GM23338 (cell line): ENCODE data around the gene MEGF11. TPM values are rescaled to one million over a fixed set of nuclear protein-coding genes. Genes with fewer than 3 reads are reported as not detected.

ENCODE experiments used
- ATAC-seq: fragments of 200-7000 bp; cut with Tn5 transposase; 3 replicates; pipeline ENCODE4 v1.9.1; 2020
- DNase-seq: peaks from one replicate; pipeline ENCODE4 v3.0.0-alpha.2; 2015; ENCODE audit warnings: low spot score
- H2AFZ ChIP-seq: fragments of 200-600 bp; sonication (generic); 2 replicates; pipeline ENCODE4 v1.8.0; 2016; ENCODE audit warnings: antibody characterized with exemption, mild to moderate bottlenecking, moderate library complexity
- H3F3A ChIP-seq: fragments of 200-600 bp; sonication (generic); replicated peaks from 2 replicates; pipeline ENCODE4 v1.8.0; 2017; ENCODE audit warnings: antibody characterized with exemption, mixed run types, low read depth
- H3K27ac ChIP-seq: fragments of 200-600 bp; sonication (generic); 2 replicates; pipeline ENCODE4 v1.6.1; 2016; ENCODE audit warnings: low read depth
- H3K27me3 ChIP-seq: fragments of 200-600 bp; sonication (generic); 2 replicates; pipeline ENCODE4 v1.8.0; 2016; ENCODE audit warnings: mild to moderate bottlenecking, mixed run types, moderate library complexity; ENCODE audit not compliant: insufficient read depth
- H3K36me3 ChIP-seq: fragments of 200-600 bp; sonication (generic); 2 replicates; pipeline ENCODE4 v1.8.0; 2016; ENCODE audit warnings: mild to moderate bottlenecking; ENCODE audit not compliant: insufficient read depth
- H3K4me1 ChIP-seq: fragments of 200-600 bp; sonication (generic); 2 replicates; pipeline ENCODE4 v1.8.0; 2016; ENCODE audit warnings: mild to moderate bottlenecking, moderate library complexity; ENCODE audit not compliant: insufficient read depth
- H3K4me2 ChIP-seq: fragments of 200-600 bp; sonication (generic); 2 replicates; pipeline ENCODE4 v1.7.1; 2017; ENCODE audit warnings: mixed run types
- H3K4me3 ChIP-seq: fragments of 200-600 bp; sonication (generic); 2 replicates; pipeline ENCODE4 v1.6.1; 2016; ENCODE audit warnings: mixed run types
- H3K79me2 ChIP-seq: fragments of 200-600 bp; sonication (generic); replicated peaks from 2 replicates; pipeline ENCODE4 v1.8.0; 2017; ENCODE audit warnings: mild to moderate bottlenecking; ENCODE audit not compliant: insufficient read depth
- H3K9me2 ChIP-seq: fragments of 200-600 bp; sonication (generic); 2 replicates; pipeline ENCODE4 v1.8.0; 2017; ENCODE audit not compliant: insufficient read depth
- H4K20me1 ChIP-seq: fragments of 200-600 bp; sonication (generic); replicated peaks from 2 replicates; pipeline ENCODE4 v1.8.0; 2017; ENCODE audit warnings: mild to moderate bottlenecking; ENCODE audit not compliant: insufficient read depth
- H3K27ac Mint-ChIP-seq: 2 replicates; pipeline ENCODE4 v1.8.0; 2020; ENCODE audit warnings: inconsistent platforms, mild to moderate bottlenecking, moderate library complexity, mixed read lengths
- H3K27me3 Mint-ChIP-seq: 3 replicates; pipeline ENCODE4 v1.8.0; 2022; ENCODE audit warnings: low read depth, mild to moderate bottlenecking, moderate library complexity, mixed read lengths, inconsistent platforms; ENCODE audit not compliant: insufficient read depth, poor library complexity
- H3K36me3 Mint-ChIP-seq: 3 replicates; pipeline ENCODE4 v1.8.0; 2021; ENCODE audit warnings: low read depth, mild to moderate bottlenecking, inconsistent platforms, moderate library complexity, mixed read lengths
- H3K4me1 Mint-ChIP-seq: 3 replicates; pipeline ENCODE4 v1.8.0; 2020; ENCODE audit warnings: mild to moderate bottlenecking, inconsistent platforms, mixed read lengths
- H3K4me3 Mint-ChIP-seq: 3 replicates; pipeline ENCODE4 v1.8.0; 2021; ENCODE audit warnings: moderate library complexity, mild to moderate bottlenecking, inconsistent platforms, mixed read lengths
- H3K9me3 Mint-ChIP-seq: 3 replicates; pipeline ENCODE4 v1.8.0; 2020; ENCODE audit warnings: moderate library complexity, mild to moderate bottlenecking, inconsistent platforms, mixed read lengths
- CREB1 ChIP-seq: fragments of 250-450 bp; sonication (Bioruptor Pico); IDR thresholded peaks from 2 replicates; pipeline ENCODE4 v1.5.0; 2020; ENCODE audit warnings: low read depth, mild to moderate bottlenecking, moderate library complexity
- EZH2 ChIP-seq: fragments of 200-600 bp; sonication (generic); IDR thresholded peaks from one replicate; pipeline ENCODE4 v1.8.0; 2017; ENCODE audit warnings: antibody characterized with exemption, mild to moderate bottlenecking, low read depth; ENCODE audit not compliant: unreplicated experiment
- EZH2phosphoT487 ChIP-seq: fragments of 200-600 bp; sonication (generic); IDR thresholded peaks from one replicate; pipeline ENCODE4 v1.8.1; 2018; ENCODE audit warnings: antibody characterized with exemption; ENCODE audit not compliant: unreplicated experiment
- JUNB ChIP-seq: IDR thresholded peaks from one replicate; pipeline ENCODE4 v1.6.1; 2016; ENCODE audit warnings: antibody characterized with exemption; ENCODE audit not compliant: unreplicated experiment
- NANOG ChIP-seq: IDR thresholded peaks from 2 replicates; pipeline ENCODE4 v1.6.1; 2016; ENCODE audit warnings: antibody characterized with exemption, borderline replicate concordance
- POLR2AphosphoS5 ChIP-seq: IDR thresholded peaks from 2 replicates; pipeline ENCODE4 v1.6.1; 2016; ENCODE audit warnings: antibody characterized with exemption, low read depth
- STAT1 ChIP-seq: IDR thresholded peaks from one replicate; pipeline ENCODE4 v1.6.1; 2016; ENCODE audit warnings: antibody characterized with exemption; ENCODE audit not compliant: unreplicated experiment
- ZNF114 ChIP-seq: fragments of 250-450 bp; sonication (Bioruptor Pico); IDR thresholded peaks from 2 replicates; pipeline ENCODE4 v1.5.0; 2020; ENCODE audit warnings: mild to moderate bottlenecking, moderate library complexity
- ZNF331 ChIP-seq: fragments of 250-450 bp; sonication (Bioruptor Pico); IDR thresholded peaks from 2 replicates; pipeline ENCODE4 v1.5.0; 2020; ENCODE audit warnings: low read depth, mild to moderate bottlenecking, moderate library complexity
- polyA plus RNA-seq: library from polyadenylated mRNA; unstranded; fragments of >200 nt; fragmentation: Nextera tagmentation; extraction: Ambion mirVana; gene quantifications from 2 replicates; pipeline ENCODE4 v1.2.1, GENCODE V29; 2016
- total RNA-seq: library from RNA; depleted of rRNA; stranded (reverse); fragments of >200 nt; shearing (Covaris generic); gene quantifications from 2 replicates; pipeline ENCODE4 v1.2.3, GENCODE V29; 2014
- TF ChIP-seq, protein P1 (sequence below): IDR thresholded peaks from 2 replicates; pipeline ENCODE4 v1.6.1; 2016; ENCODE audit warnings: antibody characterized with exemption
- TF ChIP-seq, protein P2 (sequence below): fragments of 250-450 bp; sonication (Bioruptor Pico); IDR thresholded peaks from 2 replicates; pipeline ENCODE4 v1.5.0; 2020; ENCODE audit warnings: mild to moderate bottlenecking, moderate library complexity
- TF ChIP-seq, protein P3 (sequence below), 2 experiments: fragments of 200-600 bp in 1 of 2; sonication (generic) in 1 of 2; conservative IDR thresholded peaks; 2 replicates each; pipeline versions ENCODE4 v1.5.1 to v1.6.1; 2016 to 2017; ENCODE audit warnings: antibody characterized with exemption in 2 of 2, low read depth in 2 of 2, mild to moderate bottlenecking in 2 of 2, moderate library complexity in 1 of 2

The MEGF11 gene
- total and polyA plus RNA-seq, 2 experiments from 2014 or later = 1.3 to 1.9 TPM

DNA sequence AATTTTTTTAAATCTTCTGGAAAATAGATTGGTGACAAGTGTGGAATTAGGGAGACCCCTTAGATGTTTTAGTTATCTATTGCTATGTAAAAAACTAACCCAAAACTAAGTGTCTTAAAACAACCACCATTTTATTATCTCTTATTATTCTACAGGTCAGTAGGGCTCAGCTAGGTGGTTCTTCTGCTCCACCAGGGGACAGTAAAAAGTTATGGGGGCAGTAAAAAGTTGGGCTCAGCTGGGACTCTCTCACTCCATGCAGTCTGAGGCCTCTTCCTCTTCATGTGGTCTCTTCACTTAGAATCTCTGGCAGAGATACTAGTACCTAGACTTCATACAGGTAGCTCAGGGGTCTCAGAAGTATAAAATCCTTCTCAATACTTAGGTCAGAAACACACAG lies 21.8 kb upstream of the MEGF11 start:
- H3K27me3 ChIP-seq = no peaks in the 10 kb centered on the region
- ATAC-seq (no peak), DNase-seq (no peak)
- Mint-ChIP-seq H3K9me3 (peaks cover 3% of the 10 kb centered on the region; the same call in 2 of the 3 replicates), H3K27me3 (peaks cover 6% of the 10 kb centered on the region), H3K36me3 (no peaks in the 10 kb centered on the region), H3K4me1 (peaks cover 2% of the 10 kb centered on the region; the same call in 1 of the 3 replicates), H3K4me3 (no peak overlapping the region), H3K27ac (no peak overlapping the region)
- H3K4me2 ChIP-seq = no peak overlapping the region
- H3K4me1 ChIP-seq = 0 out of 2 replicates have a peak, but pooled peaks cover 4% of the 10 kb centered on the region
- H4K20me1 ChIP-seq = no peaks in the 10 kb centered on the region
- peaks cover 3% of the 10 kb centered on the region; the same call in 1 of the 2 replicates for H3K9me2 ChIP-seq
- H3K4me3 ChIP-seq = no peak overlapping the region
- no peak overlapping the region for H3K27ac ChIP-seq
- H3F3A ChIP-seq = no peaks in the 10 kb centered on the region
- H3K36me3 ChIP-seq = no peaks in the 10 kb centered on the region
- no peak for TF ChIP-seq STAT1
- no peak for TF ChIP-seq EZH2
- TF ChIP-seq ZNF331 = peak; percentile 90
- no peak overlapping the region for H2AFZ ChIP-seq
- no peaks in the 10 kb centered on the region for H3K79me2 ChIP-seq

DNA sequence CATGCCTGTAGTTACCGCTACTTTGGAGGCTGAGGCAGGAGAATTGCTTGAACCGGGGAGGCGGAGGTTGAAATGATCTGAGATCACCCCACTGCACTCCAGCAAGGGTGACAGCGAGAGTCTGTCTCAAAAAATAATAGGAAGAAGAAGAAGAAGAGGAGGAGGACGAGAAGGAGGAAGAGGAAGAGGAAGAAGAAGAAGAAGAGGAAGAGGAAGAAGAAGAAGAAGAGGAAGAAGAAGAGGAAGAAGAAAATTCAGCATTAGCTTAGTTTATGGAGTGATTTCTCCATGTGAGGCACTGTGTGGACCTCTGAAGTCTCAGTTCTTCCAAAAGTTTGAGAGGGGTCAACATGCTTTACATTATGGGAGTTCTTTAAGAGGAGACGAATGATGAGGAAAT lies 17.4 kb upstream of the MEGF11 start:
- Histone ChIP-seq H3F3A (no peaks in the 10 kb centered on the region), H3K36me3 (no peaks in the 10 kb centered on the region), H3K27ac (no peak overlapping the region), H3K4me1 (0 out of 2 replicates have a peak, but pooled peaks cover 8% of the 10 kb centered on the region), H3K4me3 (no peak overlapping the region), H2AFZ (no peak overlapping the region), H3K9me2 (no peaks in the 10 kb centered on the region), H3K79me2 (no peaks in the 10 kb centered on the region), H3K4me2 (no peak overlapping the region), H3K27me3 (no peaks in the 10 kb centered on the region), H4K20me1 (no peaks in the 10 kb centered on the region)
- peaks cover 6% of the 10 kb centered on the region for H3K4me1 Mint-ChIP-seq
- no peak for ATAC-seq
- peaks cover 3% of the 10 kb centered on the region; the same call in 2 of the 3 replicates for H3K9me3 Mint-ChIP-seq
- H3K27ac Mint-ChIP-seq = no peak overlapping the region
- H3K27me3 Mint-ChIP-seq = peaks cover 2% of the 10 kb centered on the region
- H3K4me3 Mint-ChIP-seq = no peak overlapping the region
- H3K36me3 Mint-ChIP-seq = no peaks in the 10 kb centered on the region
- DNase-seq = no peak
- TF ChIP-seq NANOG = no peak
- TF ChIP-seq EZH2phosphoT487 = no peak
- TF ChIP-seq, protein P1, sequence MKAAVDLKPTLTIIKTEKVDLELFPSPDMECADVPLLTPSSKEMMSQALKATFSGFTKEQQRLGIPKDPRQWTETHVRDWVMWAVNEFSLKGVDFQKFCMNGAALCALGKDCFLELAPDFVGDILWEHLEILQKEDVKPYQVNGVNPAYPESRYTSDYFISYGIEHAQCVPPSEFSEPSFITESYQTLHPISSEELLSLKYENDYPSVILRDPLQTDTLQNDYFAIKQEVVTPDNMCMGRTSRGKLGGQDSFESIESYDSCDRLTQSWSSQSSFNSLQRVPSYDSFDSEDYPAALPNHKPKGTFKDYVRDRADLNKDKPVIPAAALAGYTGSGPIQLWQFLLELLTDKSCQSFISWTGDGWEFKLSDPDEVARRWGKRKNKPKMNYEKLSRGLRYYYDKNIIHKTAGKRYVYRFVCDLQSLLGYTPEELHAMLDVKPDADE = no peak
- no peak for TF ChIP-seq POLR2AphosphoS5
- no peak for TF ChIP-seq CREB1 (CRISPR knock-in tag)
- TF ChIP-seq JUNB = no peak
- TF ChIP-seq, protein P2, sequence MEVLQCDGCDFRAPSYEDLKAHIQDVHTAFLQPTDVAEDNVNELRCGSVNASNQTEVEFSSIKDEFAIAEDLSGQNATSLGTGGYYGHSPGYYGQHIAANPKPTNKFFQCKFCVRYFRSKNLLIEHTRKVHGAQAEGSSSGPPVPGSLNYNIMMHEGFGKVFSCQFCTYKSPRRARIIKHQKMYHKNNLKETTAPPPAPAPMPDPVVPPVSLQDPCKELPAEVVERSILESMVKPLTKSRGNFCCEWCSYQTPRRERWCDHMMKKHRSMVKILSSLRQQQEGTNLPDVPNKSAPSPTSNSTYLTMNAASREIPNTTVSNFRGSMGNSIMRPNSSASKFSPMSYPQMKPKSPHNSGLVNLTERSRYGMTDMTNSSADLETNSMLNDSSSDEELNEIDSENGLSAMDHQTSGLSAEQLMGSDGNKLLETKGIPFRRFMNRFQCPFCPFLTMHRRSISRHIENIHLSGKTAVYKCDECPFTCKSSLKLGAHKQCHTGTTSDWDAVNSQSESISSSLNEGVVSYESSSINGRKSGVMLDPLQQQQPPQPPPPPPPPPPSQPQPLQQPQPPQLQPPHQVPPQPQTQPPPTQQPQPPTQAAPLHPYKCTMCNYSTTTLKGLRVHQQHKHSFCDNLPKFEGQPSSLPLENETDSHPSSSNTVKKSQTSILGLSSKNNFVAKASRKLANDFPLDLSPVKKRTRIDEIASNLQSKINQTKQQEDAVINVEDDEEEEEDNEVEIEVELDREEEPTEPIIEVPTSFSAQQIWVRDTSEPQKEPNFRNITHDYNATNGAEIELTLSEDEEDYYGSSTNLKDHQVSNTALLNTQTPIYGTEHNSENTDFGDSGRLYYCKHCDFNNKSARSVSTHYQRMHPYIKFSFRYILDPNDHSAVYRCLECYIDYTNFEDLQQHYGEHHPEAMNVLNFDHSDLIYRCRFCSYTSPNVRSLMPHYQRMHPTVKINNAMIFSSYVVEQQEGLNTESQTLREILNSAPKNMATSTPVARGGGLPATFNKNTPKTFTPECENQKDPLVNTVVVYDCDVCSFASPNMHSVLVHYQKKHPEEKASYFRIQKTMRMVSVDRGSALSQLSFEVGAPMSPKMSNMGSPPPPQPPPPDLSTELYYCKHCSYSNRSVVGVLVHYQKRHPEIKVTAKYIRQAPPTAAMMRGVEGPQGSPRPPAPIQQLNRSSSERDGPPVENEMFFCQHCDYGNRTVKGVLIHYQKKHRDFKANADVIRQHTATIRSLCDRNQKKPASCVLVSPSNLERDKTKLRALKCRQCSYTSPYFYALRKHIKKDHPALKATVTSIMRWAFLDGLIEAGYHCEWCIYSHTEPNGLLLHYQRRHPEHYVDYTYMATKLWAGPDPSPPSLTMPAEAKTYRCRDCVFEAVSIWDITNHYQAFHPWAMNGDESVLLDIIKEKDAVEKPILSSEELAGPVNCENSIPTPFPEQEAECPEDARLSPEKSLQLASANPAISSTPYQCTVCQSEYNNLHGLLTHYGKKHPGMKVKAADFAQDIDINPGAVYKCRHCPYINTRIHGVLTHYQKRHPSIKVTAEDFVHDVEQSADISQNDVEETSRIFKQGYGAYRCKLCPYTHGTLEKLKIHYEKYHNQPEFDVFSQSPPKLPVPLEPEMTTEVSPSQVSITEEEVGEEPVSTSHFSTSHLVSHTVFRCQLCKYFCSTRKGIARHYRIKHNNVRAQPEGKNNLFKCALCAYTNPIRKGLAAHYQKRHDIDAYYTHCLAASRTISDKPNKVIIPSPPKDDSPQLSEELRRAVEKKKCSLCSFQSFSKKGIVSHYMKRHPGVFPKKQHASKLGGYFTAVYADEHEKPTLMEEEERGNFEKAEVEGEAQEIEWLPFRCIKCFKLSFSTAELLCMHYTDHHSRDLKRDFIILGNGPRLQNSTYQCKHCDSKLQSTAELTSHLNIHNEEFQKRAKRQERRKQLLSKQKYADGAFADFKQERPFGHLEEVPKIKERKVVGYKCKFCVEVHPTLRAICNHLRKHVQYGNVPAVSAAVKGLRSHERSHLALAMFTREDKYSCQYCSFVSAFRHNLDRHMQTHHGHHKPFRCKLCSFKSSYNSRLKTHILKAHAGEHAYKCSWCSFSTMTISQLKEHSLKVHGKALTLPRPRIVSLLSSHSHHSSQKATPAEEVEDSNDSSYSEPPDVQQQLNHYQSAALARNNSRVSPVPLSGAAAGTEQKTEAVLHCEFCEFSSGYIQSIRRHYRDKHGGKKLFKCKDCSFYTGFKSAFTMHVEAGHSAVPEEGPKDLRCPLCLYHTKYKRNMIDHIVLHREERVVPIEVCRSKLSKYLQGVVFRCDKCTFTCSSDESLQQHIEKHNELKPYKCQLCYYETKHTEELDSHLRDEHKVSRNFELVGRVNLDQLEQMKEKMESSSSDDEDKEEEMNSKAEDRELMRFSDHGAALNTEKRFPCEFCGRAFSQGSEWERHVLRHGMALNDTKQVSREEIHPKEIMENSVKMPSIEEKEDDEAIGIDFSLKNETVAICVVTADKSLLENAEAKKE (CRISPR knock-in tag) = no peak
- TF ChIP-seq ZNF331 = no peak
- no peak for TF ChIP-seq STAT1
- no peak for TF ChIP-seq ZNF114 (CRISPR knock-in tag)
- TF ChIP-seq, protein P3, sequence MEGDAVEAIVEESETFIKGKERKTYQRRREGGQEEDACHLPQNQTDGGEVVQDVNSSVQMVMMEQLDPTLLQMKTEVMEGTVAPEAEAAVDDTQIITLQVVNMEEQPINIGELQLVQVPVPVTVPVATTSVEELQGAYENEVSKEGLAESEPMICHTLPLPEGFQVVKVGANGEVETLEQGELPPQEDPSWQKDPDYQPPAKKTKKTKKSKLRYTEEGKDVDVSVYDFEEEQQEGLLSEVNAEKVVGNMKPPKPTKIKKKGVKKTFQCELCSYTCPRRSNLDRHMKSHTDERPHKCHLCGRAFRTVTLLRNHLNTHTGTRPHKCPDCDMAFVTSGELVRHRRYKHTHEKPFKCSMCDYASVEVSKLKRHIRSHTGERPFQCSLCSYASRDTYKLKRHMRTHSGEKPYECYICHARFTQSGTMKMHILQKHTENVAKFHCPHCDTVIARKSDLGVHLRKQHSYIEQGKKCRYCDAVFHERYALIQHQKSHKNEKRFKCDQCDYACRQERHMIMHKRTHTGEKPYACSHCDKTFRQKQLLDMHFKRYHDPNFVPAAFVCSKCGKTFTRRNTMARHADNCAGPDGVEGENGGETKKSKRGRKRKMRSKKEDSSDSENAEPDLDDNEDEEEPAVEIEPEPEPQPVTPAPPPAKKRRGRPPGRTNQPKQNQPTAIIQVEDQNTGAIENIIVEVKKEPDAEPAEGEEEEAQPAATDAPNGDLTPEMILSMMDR (conservative IDR thresholded peaks at IDR 0.05; ENCODE audit: low read depth in 2 of 2) = no peak
